Astrocyte (in vitro differentiated cells and primary cell): ENCODE results near the gene ATRAID. TPM values are rescaled to one million over a fixed set of nuclear protein-coding genes. Genes with fewer than 3 reads are reported as not detected.

Experiments used
- DNase-seq: peaks from one replicate; pipeline ENCODE4 v3.0.0-alpha.2; 2010; ENCODE audit warnings: low read depth
- FAIRE-seq: peaks from 2 replicates; lab custom pipeline; 2011; peaks lifted over from hg19 to GRCh38; lab: Jason Lieb, UNC
- H2AFZ ChIP-seq: 2 replicates; pipeline ENCODE4 v1.6.0; 2012; ENCODE audit warnings: low read depth, low read length, inconsistent platforms
- H3K27ac ChIP-seq: 2 replicates; pipeline ENCODE4 v1.5.1; 2011; ENCODE audit warnings: low read depth, low read length, inconsistent platforms
- H3K27me3 ChIP-seq: 2 replicates; pipeline ENCODE4 v1.6.0; 2011; ENCODE audit warnings: low read length, inconsistent platforms; ENCODE audit not compliant: insufficient read depth
- H3K36me3 ChIP-seq: 2 replicates; pipeline ENCODE4 v1.5.1; 2011; ENCODE audit warnings: low read length, inconsistent platforms; ENCODE audit not compliant: insufficient read depth
- H3K4me1 ChIP-seq: 2 replicates; pipeline ENCODE4 v1.5.1; 2011; ENCODE audit warnings: low read length, inconsistent platforms; ENCODE audit not compliant: insufficient read depth
- H3K4me2 ChIP-seq: 2 replicates; pipeline ENCODE4 v1.6.0; 2012; ENCODE audit warnings: low read length, inconsistent platforms
- H3K4me3 ChIP-seq: 2 replicates; pipeline ENCODE4 v1.5.1; 2011; ENCODE audit warnings: low read depth, mild to moderate bottlenecking, low read length, inconsistent platforms; ENCODE audit not compliant: insufficient read depth
- H3K79me2 ChIP-seq: 2 replicates; pipeline ENCODE4 v1.6.0; 2012; ENCODE audit warnings: mild to moderate bottlenecking, low read length, inconsistent platforms; ENCODE audit not compliant: insufficient read depth
- H3K9ac ChIP-seq: 2 replicates; pipeline ENCODE4 v1.6.0; 2012; ENCODE audit warnings: mild to moderate bottlenecking, low read length, inconsistent platforms
- H3K9me3 ChIP-seq: 2 replicates; pipeline ENCODE4 v1.5.1; 2012; ENCODE audit warnings: low read depth, mild to moderate bottlenecking, low read length, inconsistent platforms; ENCODE audit not compliant: insufficient read depth
- H4K20me1 ChIP-seq: 2 replicates; pipeline ENCODE4 v1.6.0; 2012; ENCODE audit warnings: low read length, inconsistent platforms; ENCODE audit not compliant: insufficient read depth
- H3K27ac Mint-ChIP-seq: one replicate; pipeline ENCODE4 v1.8.0; 2021; ENCODE audit warnings: mild to moderate bottlenecking, mixed read lengths; ENCODE audit not compliant: unreplicated experiment
- H3K27me3 Mint-ChIP-seq: one replicate; pipeline ENCODE4 v1.8.0; 2021; ENCODE audit warnings: low read depth, mixed read lengths; ENCODE audit not compliant: unreplicated experiment
- H3K36me3 Mint-ChIP-seq: one replicate; pipeline ENCODE4 v1.8.0; 2021; ENCODE audit warnings: low read depth, mixed read lengths; ENCODE audit not compliant: unreplicated experiment
- H3K4me1 Mint-ChIP-seq: one replicate; pipeline ENCODE4 v1.8.0; 2021; ENCODE audit warnings: low read depth, mixed read lengths; ENCODE audit not compliant: unreplicated experiment
- H3K4me3 Mint-ChIP-seq: one replicate; pipeline ENCODE4 v1.8.0; 2021; ENCODE audit warnings: mild to moderate bottlenecking, moderate library complexity, mixed read lengths; ENCODE audit not compliant: unreplicated experiment
- H3K9me3 Mint-ChIP-seq: one replicate; pipeline ENCODE4 v1.8.0; 2021; ENCODE audit warnings: mild to moderate bottlenecking, mixed read lengths; ENCODE audit not compliant: unreplicated experiment
- CTCF ChIP-seq: IDR thresholded peaks from 2 replicates; pipeline ENCODE4 v1.5.1; 2011; ENCODE audit warnings: low read depth, mild to moderate bottlenecking, inconsistent platforms, low read length, moderate library complexity; ENCODE audit not compliant: insufficient read depth
- EZH2 ChIP-seq: IDR thresholded peaks from 2 replicates; pipeline ENCODE4 v1.6.1; 2012; ENCODE audit warnings: mild to moderate bottlenecking, low read length, inconsistent platforms; ENCODE audit not compliant: insufficient read depth
- total RNA-seq: library from RNA; stranded (reverse); gene quantifications from 2 replicates; pipeline ENCODE4 v1.2.1, GENCODE V29; 2021

ATRAID gene
- total RNA-seq, 1 donor from 2014 or later: 62.9 TPM

GRCh38 chr2:27225526-27225925 lies 13.7 kb downstream of the ATRAID start:
- H4K20me1 ChIP-seq: peaks cover 20% of the 10 kb centered on the region
- FAIRE-seq: no peak
- Mint-ChIP-seq H3K27ac (no peak overlapping the region), H3K27me3 (no peaks in the 10 kb centered on the region), H3K9me3 (no peaks in the 10 kb centered on the region), H3K4me1 (no peaks in the 10 kb centered on the region), H3K4me3 (no peak overlapping the region), H3K36me3 (peaks cover 17% of the 10 kb centered on the region)
- peaks cover 6% of the 10 kb centered on the region for H3K79me2 ChIP-seq
- TF ChIP-seq EZH2: no peak
- no peak for TF ChIP-seq CTCF
- no peak for DNase-seq
- no peaks in the 10 kb centered on the region for H3K4me1 ChIP-seq
- no peaks in the 10 kb centered on the region for H3K9me3 ChIP-seq
- no peak overlapping the region for H2AFZ ChIP-seq
- H3K27me3 ChIP-seq: no peaks in the 10 kb centered on the region
- H3K36me3 ChIP-seq: peaks cover 57% of the 10 kb centered on the region
- H3K4me3 ChIP-seq: no peak overlapping the region
- no peak overlapping the region for H3K27ac ChIP-seq
- H3K4me2 ChIP-seq: no peak overlapping the region
- H3K9ac ChIP-seq: no peak overlapping the region

- Mint-ChIP-seq H3K9me3 (no peaks in the 10 kb centered on the region), H3K4me3 (no peak overlapping the region), H3K27me3 (no peaks in the 10 kb centered on the region), H3K36me3 (peaks cover 15% of the 10 kb centered on the region), H3K27ac (no peak overlapping the region), H3K4me1 (no peaks in the 10 kb centered on the region)
- Histone ChIP-seq H3K9ac (no peak overlapping the region), H3K4me1 (no peaks in the 10 kb centered on the region), H3K79me2 (no peaks in the 10 kb centered on the region), H3K27ac (no peak overlapping the region), H2AFZ (no peak overlapping the region), H3K4me2 (no peak overlapping the region), H3K4me3 (no peak overlapping the region), H3K36me3 (peaks cover 64% of the 10 kb centered on the region), H4K20me1 (peaks cover 15% of the 10 kb centered on the region), H3K27me3 (no peaks in the 10 kb centered on the region), H3K9me3 (no peaks in the 10 kb centered on the region)
- FAIRE-seq: no peak
- no peak for DNase-seq
- TF ChIP-seq EZH2: no peak
- no peak for TF ChIP-seq CTCF
Observed at GRCh38 chr2:27227501-27227900, 15.7 kb downstream of the ATRAID start.

- FAIRE-seq: no peak
- Mint-ChIP-seq H3K27ac (no peak overlapping the region), H3K4me1 (no peaks in the 10 kb centered on the region), H3K9me3 (no peaks in the 10 kb centered on the region), H3K36me3 (peaks cover 14% of the 10 kb centered on the region), H3K4me3 (no peak overlapping the region), H3K27me3 (no peaks in the 10 kb centered on the region)
- Histone ChIP-seq H3K9ac (no peak overlapping the region), H3K9me3 (no peaks in the 10 kb centered on the region), H2AFZ (no peak overlapping the region), H3K27me3 (no peaks in the 10 kb centered on the region), H3K27ac (no peak overlapping the region), H4K20me1 (peaks cover 22% of the 10 kb centered on the region), H3K36me3 (peaks cover 66% of the 10 kb centered on the region), H3K79me2 (no peaks in the 10 kb centered on the region), H3K4me3 (no peak overlapping the region), H3K4me1 (no peaks in the 10 kb centered on the region), H3K4me2 (no peak overlapping the region)
- DNase-seq: no peak
- TF ChIP-seq EZH2 (no peak), CTCF (no peak)
Observed at GRCh38 chr2:27231921-27232320, 20.1 kb downstream of the ATRAID start.
